NCI-H748 treated with DMSO at 0.1 percent for 48 hours (cell line): ENCODE measurements around the gene ICE1.

ENCODE experiments used
- DNase-seq: peaks from one replicate; lab custom pipeline; 2025; lab: John Stamatoyannopoulos, UW

The ICE1 gene

GRCh38 chr5:5536871-5537270 is 114.4 kb downstream of the ICE1 start:
- no peak for DNase-seq

- no peak for DNase-seq
Observed at GRCh38 chr5:5537426-5537825, 114.9 kb downstream of the ICE1 start.

- DNase-seq, result no peak
Observed at GRCh38 chr5:5539590-5539989, 117.1 kb downstream of the ICE1 start.
